Measurements from ENCODE around the gene NMRK2.

GRCh38 chr19:3987619-3988371 lies 54.9 kb downstream of the NMRK2 start:
- TF ChIP-seq CTCF (conservative IDR thresholded peaks at IDR 0.05) (peak; percentile 97), ZFX (IDR thresholded peaks at IDR 0.05) (no peak)

All from C4-2B (cell line).